Adrenal gland (tissue), 5 donors: ENCODE results near the gene SYT7.

Experiments
- POLR2A ChIP-seq, 2 donors: fragments of 450-650 bp; IDR thresholded peaks; one replicate each; pipeline ENCODE4 v1.6.1; 2017; ENCODE audit warnings: antibody characterized with exemption in 2 of 2, mild to moderate bottlenecking in 2 of 2, moderate library complexity in 1 of 2
- TF ChIP-seq, protein P1 (sequence below), 6 experiments: fragments of 450-650 bp in 4 of 6; fragments of 200-600 bp in 2 of 6; sonication (generic) in 1 of 6; IDR thresholded peaks; 1 replicate in 5 of 6; 2 replicates in 1 of 6; pipeline versions ENCODE4 v1.5.1 to v1.8.0; 2016 to 2021; ENCODE audit warnings: antibody characterized with exemption in 6 of 6, mild to moderate bottlenecking in 2 of 6, moderate library complexity in 1 of 6
- donor health status: DM: no; HTN: no; CAD: no.

DNA sequence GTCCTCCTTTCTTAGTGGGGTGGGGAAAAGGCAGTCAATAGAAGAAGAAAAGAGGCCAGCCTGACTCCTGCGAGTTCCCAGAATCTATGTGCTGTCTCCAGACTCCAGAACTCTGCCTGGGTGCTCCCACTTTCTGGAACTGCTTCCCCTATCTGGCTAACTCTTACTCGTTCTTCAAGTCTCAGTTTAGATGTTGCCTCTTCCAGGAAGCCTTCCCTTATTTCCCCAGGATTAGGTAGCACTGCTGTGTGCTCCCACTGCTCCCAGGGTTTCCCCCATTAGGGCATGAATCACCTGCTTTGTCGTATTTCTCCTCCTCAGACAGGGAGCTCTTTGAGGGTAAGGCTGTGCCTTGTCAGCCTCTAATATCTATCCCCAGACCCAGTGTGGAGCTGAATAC, 17.5 kb upstream of the SYT7 start:
- no peak for TF ChIP-seq POLR2A (IDR thresholded peaks at IDR 0.05)
- TF ChIP-seq, protein P1, sequence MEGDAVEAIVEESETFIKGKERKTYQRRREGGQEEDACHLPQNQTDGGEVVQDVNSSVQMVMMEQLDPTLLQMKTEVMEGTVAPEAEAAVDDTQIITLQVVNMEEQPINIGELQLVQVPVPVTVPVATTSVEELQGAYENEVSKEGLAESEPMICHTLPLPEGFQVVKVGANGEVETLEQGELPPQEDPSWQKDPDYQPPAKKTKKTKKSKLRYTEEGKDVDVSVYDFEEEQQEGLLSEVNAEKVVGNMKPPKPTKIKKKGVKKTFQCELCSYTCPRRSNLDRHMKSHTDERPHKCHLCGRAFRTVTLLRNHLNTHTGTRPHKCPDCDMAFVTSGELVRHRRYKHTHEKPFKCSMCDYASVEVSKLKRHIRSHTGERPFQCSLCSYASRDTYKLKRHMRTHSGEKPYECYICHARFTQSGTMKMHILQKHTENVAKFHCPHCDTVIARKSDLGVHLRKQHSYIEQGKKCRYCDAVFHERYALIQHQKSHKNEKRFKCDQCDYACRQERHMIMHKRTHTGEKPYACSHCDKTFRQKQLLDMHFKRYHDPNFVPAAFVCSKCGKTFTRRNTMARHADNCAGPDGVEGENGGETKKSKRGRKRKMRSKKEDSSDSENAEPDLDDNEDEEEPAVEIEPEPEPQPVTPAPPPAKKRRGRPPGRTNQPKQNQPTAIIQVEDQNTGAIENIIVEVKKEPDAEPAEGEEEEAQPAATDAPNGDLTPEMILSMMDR (IDR thresholded peaks at IDR 0.05), result no peak
